Lung (tissue), 12 donors: Measurements from ENCODE around the gene ATG14. TPM values are rescaled to one million over a fixed set of nuclear protein-coding genes. Genes with fewer than 3 reads are reported as not detected.
A peak's percentile ranks its signal among the peaks of the same experiment; 100 is the strongest.
"Not testable (repeated sequence)": the region's sequence is repeated elsewhere in the genome, so short reads cannot be mapped to it uniquely, and the experiment has no call there.

Experiments used
- ATAC-seq: fragments of 200-7000 bp; cut with Tn5 transposase; one replicate; pipeline ENCODE4 v1.9.1; 2020; ENCODE audit warnings: moderate number of reproducible peaks; ENCODE audit not compliant: insufficient read depth, low FRiP score
- DNase-seq, 3 donors: peaks; one replicate each; pipeline ENCODE4 v3.0.0-alpha.2; 2013 to 2017
- H3K27ac ChIP-seq, 2 donors: one replicate each; pipeline ENCODE4 v1.5.1; 2013; ENCODE audit warnings: mild to moderate bottlenecking in 2 of 2, moderate library complexity in 2 of 2, control low read depth in 1 of 2, inconsistent platforms in 1 of 2, low read depth in 1 of 2, low read length in 1 of 2
- H3K27me3 ChIP-seq, 3 donors: one replicate each; pipeline ENCODE4 v1.5.1; 2013; ENCODE audit warnings: low read length in 2 of 3; ENCODE audit not compliant: control insufficient read depth in 3 of 3, insufficient read depth in 3 of 3
- H3K36me3 ChIP-seq, 4 donors: one replicate each; pipeline ENCODE4 v1.5.1; 2013; ENCODE audit warnings: low read length in 4 of 4, mild to moderate bottlenecking in 1 of 4, moderate library complexity in 1 of 4; ENCODE audit not compliant: control insufficient read depth in 4 of 4, insufficient read depth in 4 of 4
- H3K4me1 ChIP-seq, 5 donors: one replicate each; pipeline ENCODE4 v1.5.1; 2013; ENCODE audit warnings: low read length in 5 of 5, mild to moderate bottlenecking in 2 of 5, moderate library complexity in 1 of 5; ENCODE audit not compliant: control insufficient read depth in 5 of 5, insufficient read depth in 5 of 5
- H3K4me3 ChIP-seq: one replicate; pipeline ENCODE4 v1.5.1; 2013; ENCODE audit warnings: mild to moderate bottlenecking, control low read depth, moderate library complexity
- H3K9ac ChIP-seq, 2 donors: one replicate each; pipeline ENCODE4 v1.5.1; 2013; ENCODE audit warnings: low read length in 2 of 2, control low read depth in 1 of 2; ENCODE audit not compliant: insufficient read depth in 1 of 2
- H3K9me3 ChIP-seq, 4 donors: one replicate each; pipeline ENCODE4 v1.5.1; 2013; ENCODE audit warnings: low read length in 3 of 4, mild to moderate bottlenecking in 1 of 4, moderate library complexity in 1 of 4; ENCODE audit not compliant: control insufficient read depth in 4 of 4, insufficient read depth in 3 of 4
- WGBS, 2 donors: extraction: QIAGEN DNeasy Blood & Tissue Kit; methylation state at CpG; one replicate each; pipeline ENCODE4 v1.1.7; 2013; 5-methylcytosine and 5-hydroxymethylcytosine counted together
- polyA plus RNA-seq, 2 donors: library from polyadenylated mRNA; stranded (reverse); fragments of 200-250 nt; gene quantifications; one replicate each; pipeline ENCODE4 v1.2.1, GENCODE V29; 2013
- total RNA-seq, 2 donors: library from RNA; depleted of rRNA in 1 of 2; stranded (reverse); fragments of >200 nt in 1 of 2; gene quantifications; one replicate each; pipeline ENCODE4 v1.2.1, GENCODE V29; 2014 to 2021
- TF ChIP-seq, protein P1 (sequence below): IDR thresholded peaks from 2 replicates; pipeline ENCODE4 v1.5.1; 2012; ENCODE audit warnings: mild to moderate bottlenecking; ENCODE audit errors: control extremely low read depth, extremely low read depth
- donor health status: control.
- donor health status: control.
- donor health status: Bipolar disorder and iron deficiency.
- donor health status: healthy.
- donor health status: DM: yes; HTN: yes; CAD: no.

The ATG14 gene
- total and polyA plus RNA-seq, 4 donors = 3.4 to 19.0 (median 7.0) TPM

DNA sequence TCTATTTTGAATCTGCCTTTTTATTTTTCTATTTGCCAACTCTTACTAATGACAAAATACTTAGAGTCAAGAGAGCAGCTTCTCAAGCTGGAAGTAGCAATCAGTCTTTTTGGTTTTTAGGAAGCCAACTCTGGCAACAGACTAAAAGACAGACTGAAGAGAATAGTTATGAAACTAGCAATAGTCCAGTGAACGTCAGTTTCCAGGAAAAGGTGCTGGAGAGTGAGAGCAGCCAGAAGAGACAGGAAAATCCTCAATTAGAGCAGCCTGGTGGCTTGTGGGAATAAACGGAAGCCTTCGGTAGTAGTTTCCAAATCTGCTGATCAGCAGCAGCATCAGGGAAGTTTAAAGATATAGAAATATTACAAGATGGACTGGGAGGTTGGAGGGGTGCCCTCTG, 27.1 kb downstream of the ATG14 start:
- ATAC-seq (no peak), DNase-seq (no peak)
- Histone ChIP-seq H3K4me3 (no peak overlapping the region), H3K9ac (no peak overlapping the region), H3K4me1 (peaks cover 0 to 4% (median 0%) of the 10 kb centered on the region in 5 donors), H3K27ac (peak overlapping the region in 1 of 2 donors; percentile 21), H3K27me3 (no peaks in the 10 kb centered on the region), H3K36me3 (peaks cover 16 to 40% (median 29%) of the 10 kb centered on the region in 4 donors), H3K9me3 (no peaks in the 10 kb centered on the region)
- 81 to 86% methylated on average over 3 of the region's 3 CpGs for WGBS, 2 donors
- TF ChIP-seq, protein P1, sequence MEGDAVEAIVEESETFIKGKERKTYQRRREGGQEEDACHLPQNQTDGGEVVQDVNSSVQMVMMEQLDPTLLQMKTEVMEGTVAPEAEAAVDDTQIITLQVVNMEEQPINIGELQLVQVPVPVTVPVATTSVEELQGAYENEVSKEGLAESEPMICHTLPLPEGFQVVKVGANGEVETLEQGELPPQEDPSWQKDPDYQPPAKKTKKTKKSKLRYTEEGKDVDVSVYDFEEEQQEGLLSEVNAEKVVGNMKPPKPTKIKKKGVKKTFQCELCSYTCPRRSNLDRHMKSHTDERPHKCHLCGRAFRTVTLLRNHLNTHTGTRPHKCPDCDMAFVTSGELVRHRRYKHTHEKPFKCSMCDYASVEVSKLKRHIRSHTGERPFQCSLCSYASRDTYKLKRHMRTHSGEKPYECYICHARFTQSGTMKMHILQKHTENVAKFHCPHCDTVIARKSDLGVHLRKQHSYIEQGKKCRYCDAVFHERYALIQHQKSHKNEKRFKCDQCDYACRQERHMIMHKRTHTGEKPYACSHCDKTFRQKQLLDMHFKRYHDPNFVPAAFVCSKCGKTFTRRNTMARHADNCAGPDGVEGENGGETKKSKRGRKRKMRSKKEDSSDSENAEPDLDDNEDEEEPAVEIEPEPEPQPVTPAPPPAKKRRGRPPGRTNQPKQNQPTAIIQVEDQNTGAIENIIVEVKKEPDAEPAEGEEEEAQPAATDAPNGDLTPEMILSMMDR = no peak

DNA sequence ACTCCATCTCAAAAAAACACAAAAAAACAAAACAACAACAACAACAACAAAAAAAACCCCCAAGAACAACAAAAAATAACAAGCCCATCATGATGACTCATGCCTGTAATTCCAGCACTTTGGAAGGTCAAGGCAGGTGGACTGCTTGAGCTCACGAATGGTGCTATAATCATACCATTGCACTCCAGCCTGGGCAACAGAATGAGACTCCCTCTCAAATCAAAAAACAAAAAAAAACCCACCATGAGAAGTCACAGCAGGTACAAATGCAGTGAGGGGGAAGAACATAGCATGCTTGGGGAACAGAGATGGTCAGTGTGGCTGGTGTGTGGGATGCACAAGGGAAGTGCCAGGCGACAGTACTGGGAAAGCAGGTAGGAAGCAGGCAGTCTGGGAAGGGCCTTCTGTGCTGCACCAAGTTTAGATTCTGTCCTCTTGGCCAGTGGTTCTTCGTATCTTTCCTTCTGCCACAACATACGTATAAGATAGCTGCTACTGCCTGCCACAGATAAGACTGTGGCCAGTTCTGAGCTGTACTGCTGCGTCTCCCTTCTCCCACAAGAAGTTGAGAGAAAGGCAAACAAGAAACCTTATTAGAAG, 28.0 kb downstream of the ATG14 start:
- DNase-seq (no peak), ATAC-seq (no peak)
- H3K9ac ChIP-seq = no peak overlapping the region
- H3K9me3 ChIP-seq = no peaks in the 10 kb centered on the region
- peak overlapping the region in 1 of 2 donors; percentile 87 for H3K27ac ChIP-seq
- TF ChIP-seq, protein P1 = no peak
- no peak overlapping the region for H3K4me3 ChIP-seq
- peaks cover 0 to 4% (median 0%) of the 10 kb centered on the region in 5 donors for H3K4me1 ChIP-seq
- H3K36me3 ChIP-seq = peaks cover 16 to 36% (median 23%) of the 10 kb centered on the region in 4 donors
- no peaks in the 10 kb centered on the region for H3K27me3 ChIP-seq
- WGBS, 2 donors = 91 to 93% methylated on average over 5 of the region's 5 CpGs

DNA sequence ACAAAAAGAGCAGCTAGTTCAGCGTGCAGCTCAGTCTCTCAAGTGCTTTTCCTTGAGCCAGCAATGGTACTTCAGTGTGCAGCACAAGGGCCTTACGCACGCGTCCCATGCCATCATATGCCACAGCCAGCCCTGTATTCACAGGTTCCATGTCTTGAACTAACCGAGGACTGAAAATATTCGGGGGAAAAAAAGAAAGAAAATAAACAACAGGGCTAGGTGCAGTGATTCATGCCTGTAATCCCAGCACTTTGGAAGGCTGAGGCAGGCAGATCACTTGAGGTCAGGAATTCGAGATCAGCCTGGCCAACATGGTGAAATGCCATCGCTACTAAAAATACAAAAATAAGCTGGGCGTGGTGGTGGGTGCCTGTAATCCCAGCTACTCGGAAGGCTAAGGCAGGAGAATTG, 28.6 kb downstream of the ATG14 start:
- not testable (repeated sequence) for H3K4me3 ChIP-seq, H3K9me3 ChIP-seq, H3K27me3 ChIP-seq, H3K4me1 ChIP-seq, H3K9ac ChIP-seq, DNase-seq
- WGBS, 2 donors = 82 to 92% methylated on average over 10 of the region's 10 CpGs
- peaks cover 16 to 37% (median 21%) of the 10 kb centered on the region in 4 donors for H3K36me3 ChIP-seq
- ATAC-seq = peak; percentile 41
- H3K27ac ChIP-seq = peak overlapping the region in 1 of 2 donors; percentile 87

DNA sequence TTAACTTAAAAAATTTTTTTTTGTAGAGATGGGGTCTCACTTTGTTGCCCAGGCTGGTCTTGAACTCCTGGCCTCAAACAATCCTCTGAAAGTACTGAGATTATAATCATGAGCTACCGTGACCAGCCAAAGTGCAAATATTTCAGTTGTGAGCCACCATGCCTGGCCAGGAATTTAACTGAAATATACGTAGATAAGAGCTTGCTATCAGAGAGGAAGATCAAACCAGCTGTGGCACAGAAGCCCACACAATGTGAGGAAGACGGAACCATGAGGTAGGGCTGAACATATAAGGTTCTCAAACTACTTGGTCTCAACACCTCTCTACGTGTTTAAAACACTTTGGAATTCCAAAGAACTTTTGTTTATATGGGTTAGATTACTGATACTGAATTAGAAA, 29.1 kb downstream of the ATG14 start:
- no peak overlapping the region for H3K4me3 ChIP-seq
- ATAC-seq (no peak), DNase-seq (no peak)
- H3K4me1 ChIP-seq = peaks cover 0 to 4% (median 0%) of the 10 kb centered on the region in 5 donors
- H3K9me3 ChIP-seq = no peaks in the 10 kb centered on the region
- no peak overlapping the region for H3K9ac ChIP-seq
- no peaks in the 10 kb centered on the region for H3K27me3 ChIP-seq
- TF ChIP-seq, protein P1 = no peak
- H3K36me3 ChIP-seq = peaks cover 16 to 38% (median 22%) of the 10 kb centered on the region in 4 donors
- H3K27ac ChIP-seq = no peak overlapping the region
- WGBS, 2 donors = 87 to 89% methylated on average over 4 of the region's 4 CpGs
